T-cell (primary cell): ENCODE results near the gene NTMT1. TPM values are rescaled to one million over a fixed set of nuclear protein-coding genes. Genes with fewer than 3 reads are reported as not detected.

ENCODE experiments used
- ATAC-seq, 4 experiments: fragments of 200-7000 bp in 3 of 4; fragments of 150-1000 bp in 1 of 4; cut with Tn5 transposase; replicated peaks in 1 of 4; 1 replicate in 3 of 4; 2 replicates in 1 of 4; pipeline ENCODE4 v1.10.0; 2021; ENCODE audit warnings: moderate library complexity in 3 of 4, mild to moderate bottlenecking in 2 of 4, moderate number of reproducible peaks in 1 of 4
- CTCF ChIA-PET, 2 donors: fragments of 300-600 bp; sonication (Branson Sonifier 250); formaldehyde crosslinking; loops; one replicate each; lab custom pipeline; 2022; ENCODE audit warnings: antibody characterized with exemption in 2 of 2; lab: Charles Lee
- POLR2A ChIA-PET, 2 donors: fragments of 300-600 bp; sonication (Branson Sonifier 250); formaldehyde crosslinking; loops; one replicate each; lab custom pipeline; 2022; ENCODE audit warnings: antibody characterized with exemption in 2 of 2; lab: Charles Lee
- DNase-seq, 35 experiments: peaks; one replicate each; pipeline versions ENCODE4 v3.0.0 to v3.0.0-alpha.2; 2013 to 2023
- H3K27ac ChIP-seq: one replicate; pipeline ENCODE4 v1.5.1; 2013; ENCODE audit warnings: low read length
- H3K27me3 ChIP-seq, 2 experiments: replicated peaks in 1 of 2; 1 replicate in 1 of 2; 2 replicates in 1 of 2; pipeline versions ENCODE4 v1.6.1 to v1.7.0; 2013; ENCODE audit warnings: low read length in 1 of 2, mixed read lengths in 1 of 2; ENCODE audit not compliant: control insufficient read depth in 2 of 2, insufficient read depth in 2 of 2; ENCODE audit errors: extremely low read depth in 1 of 2
- H3K36me3 ChIP-seq, 2 donors: 1 replicate in 1 of 2; 2 replicates in 1 of 2; pipeline versions ENCODE4 v1.6.1 to v1.7.0; 2013; ENCODE audit warnings: low read length in 1 of 2; ENCODE audit not compliant: control insufficient read depth in 2 of 2, insufficient read depth in 1 of 2; ENCODE audit errors: extremely low read depth in 1 of 2
- H3K4me1 ChIP-seq, 2 experiments: 1 replicate in 1 of 2; 2 replicates in 1 of 2; pipeline versions ENCODE4 v1.6.1 to v1.7.0; 2013; ENCODE audit warnings: low read length in 2 of 2, mixed read lengths in 1 of 2; ENCODE audit not compliant: insufficient read depth in 2 of 2, control insufficient read depth in 1 of 2; ENCODE audit errors: extremely low read depth in 1 of 2
- H3K4me3 ChIP-seq, 2 donors: 1 replicate in 1 of 2; 2 replicates in 1 of 2; pipeline versions ENCODE4 v1.5.1 to v1.7.0; 2013; ENCODE audit warnings: mild to moderate bottlenecking in 2 of 2, low read length in 1 of 2, moderate library complexity in 1 of 2; ENCODE audit not compliant: control insufficient read depth in 1 of 2; ENCODE audit errors: extremely low read depth in 1 of 2
- H3K9me3 ChIP-seq: 2 replicates; pipeline ENCODE4 v1.7.0; 2013
- H3K27ac Mint-ChIP-seq, 2 donors: one replicate each; pipeline ENCODE4 v1.8.0; 2020 to 2021; ENCODE audit warnings: mild to moderate bottlenecking in 2 of 2, mixed read lengths in 2 of 2
- H3K27me3 Mint-ChIP-seq, 2 donors: one replicate each; pipeline ENCODE4 v1.8.0; 2021 to 2022; ENCODE audit warnings: mixed read lengths in 2 of 2
- H3K36me3 Mint-ChIP-seq: one replicate; pipeline ENCODE4 v1.8.0; 2021; ENCODE audit warnings: mixed read lengths
- H3K4me1 Mint-ChIP-seq, 3 donors: one replicate each; pipeline ENCODE4 v1.8.0; 2020 to 2022; ENCODE audit warnings: mixed read lengths in 3 of 3, mild to moderate bottlenecking in 1 of 3
- H3K4me3 Mint-ChIP-seq, 3 donors: one replicate each; pipeline ENCODE4 v1.8.0; 2020 to 2022; ENCODE audit warnings: mild to moderate bottlenecking in 3 of 3, mixed read lengths in 3 of 3, moderate library complexity in 3 of 3
- H3K9me3 Mint-ChIP-seq, 3 donors: one replicate each; pipeline ENCODE4 v1.8.0; 2020 to 2022; ENCODE audit warnings: mixed read lengths in 3 of 3
- WGBS: methylation state at CpG from one replicate; pipeline ENCODE4 v1.1.5; 2013; ENCODE audit warnings: missing lambda C conversion rate; ENCODE audit not compliant: insufficient coverage; 5-methylcytosine and 5-hydroxymethylcytosine counted together
- total RNA-seq, 35 experiments: library from RNA in 6 of 35; stranded (reverse) in 6 of 35; fragments of 120-200 nt in 1 of 35; gene quantifications; one replicate each; pipeline versions ENCODE4 v1.2.1 to v1.2.4 and lab custom pipeline; 2013 to 2026

Gene NTMT1
- total RNA-seq, 5 donors from 2014 or later (not counting 1 experiment from before 2014, with no cell fraction given), result 31.0 to 45.0 (median 40.3) TPM

DNA sequence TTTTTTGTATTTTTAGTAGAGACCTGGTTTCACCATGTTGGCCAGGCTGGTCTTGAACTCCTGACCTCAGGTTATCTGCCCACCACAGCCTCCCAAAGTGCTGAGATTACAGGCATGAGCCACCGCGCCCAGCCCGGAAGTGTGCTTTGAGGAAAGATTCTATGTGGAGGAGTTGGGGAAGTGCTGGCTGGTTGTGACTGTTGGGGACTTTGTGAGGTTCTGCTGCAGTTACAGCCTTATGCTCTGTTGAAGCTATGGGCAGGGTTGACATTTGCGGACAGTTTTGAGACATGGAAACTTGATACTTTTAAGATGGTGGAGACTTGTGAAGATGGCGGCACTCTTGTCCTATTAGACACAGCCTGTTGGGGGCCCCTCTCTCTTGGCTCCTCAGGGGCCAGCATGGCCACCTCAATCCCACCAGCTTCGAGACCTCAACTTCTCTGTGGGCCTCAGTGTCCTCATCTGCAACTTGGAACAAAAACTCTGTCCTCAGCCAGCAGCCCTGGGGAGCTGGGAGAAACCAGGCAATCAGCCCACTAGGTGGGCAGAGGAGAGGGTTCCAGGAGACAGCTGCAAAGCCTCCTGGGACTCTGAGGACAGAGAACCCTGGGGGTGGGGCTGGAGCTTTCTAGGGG lies 29.9 kb upstream of the NTMT1 start:
- POLR2A ChIA-PET, result interaction anchor here in 1 of 2 donors (0.6 kb wide), 1 partner anchor 25 kb away, joined by 3 read pairs; no protein-coding TSS in a partner anchor
- Histone ChIP-seq H3K27ac (no peak overlapping the region), H3K4me3 (no peak overlapping the region), H3K27me3 (peaks cover 0 to 31% of the 10 kb centered on the region in 2 experiments), H3K36me3 (no peaks in the 10 kb centered on the region), H3K4me1 (peaks cover 0 to 31% of the 10 kb centered on the region in 2 experiments), H3K9me3 (no peaks in the 10 kb centered on the region)
- Mint-ChIP-seq H3K27me3 (peaks cover 3 to 10% of the 10 kb centered on the region in 2 donors), H3K4me1 (peaks cover 16 to 32% (median 22%) of the 10 kb centered on the region in 3 donors), H3K27ac (peak overlapping the region; percentile 29 to 61), H3K36me3 (no peaks in the 10 kb centered on the region), H3K9me3 (no peaks in the 10 kb centered on the region), H3K4me3 (peak overlapping the region in 1 of 3 donors; percentile 65)
- DNase-seq (no peak), ATAC-seq (no peak)
- CTCF ChIA-PET, result interaction anchor here in 1 of 2 donors (0.6 kb wide), 1 partner anchor 11 kb away, joined by 3 read pairs; no protein-coding TSS in a partner anchor
- WGBS, result 66% methylated on average over 4 of the region's 6 CpGs

GRCh38 chr9:129596541-129597331 lies 29.2 kb upstream of the NTMT1 start:
- H3K4me3 Mint-ChIP-seq, result peak overlapping the region in 2 of 3 donors; percentile 34 to 65
- H3K4me1 Mint-ChIP-seq, result peaks cover 16 to 32% (median 22%) of the 10 kb centered on the region in 3 donors
- peaks cover 0 to 31% of the 10 kb centered on the region in 2 experiments for H3K4me1 ChIP-seq
- peak in 1 of 4 experiments; percentile 28 for ATAC-seq
- DNase-seq, result no peak
- no peaks in the 10 kb centered on the region for H3K9me3 ChIP-seq
- POLR2A ChIA-PET, result interaction anchor here in 1 of 2 donors (0.6 kb wide), 1 partner anchor 26 kb away, joined by 3 read pairs; no protein-coding TSS in a partner anchor
- no peak overlapping the region for H3K27ac ChIP-seq
- H3K36me3 ChIP-seq, result no peaks in the 10 kb centered on the region
- CTCF ChIA-PET, result interaction anchor here (0.6 kb wide), 2 partner anchors 10 to 148 kb away, joined by 3 to 6 read pairs; no protein-coding TSS in a partner anchor
- 81% methylated on average over 9 of the region's 33 CpGs for WGBS
- H3K27me3 ChIP-seq, result peaks cover 0 to 31% of the 10 kb centered on the region in 2 experiments
- H3K36me3 Mint-ChIP-seq, result no peaks in the 10 kb centered on the region
- no peak overlapping the region for H3K27ac Mint-ChIP-seq
- H3K4me3 ChIP-seq, result no peak overlapping the region
- peaks cover 3 to 10% of the 10 kb centered on the region in 2 donors for H3K27me3 Mint-ChIP-seq
- H3K9me3 Mint-ChIP-seq, result no peaks in the 10 kb centered on the region

- Mint-ChIP-seq H3K9me3 (no peaks in the 10 kb centered on the region), H3K4me3 (peak overlapping the region; percentile 51 to 68 (median 53)), H3K36me3 (no peaks in the 10 kb centered on the region), H3K27ac (peak overlapping the region in 1 of 2 donors; percentile 74), H3K4me1 (peaks cover 16 to 36% (median 25%) of the 10 kb centered on the region in 3 donors), H3K27me3 (peaks cover 3 to 10% of the 10 kb centered on the region in 2 donors)
- ATAC-seq, result peak; percentile 59 to 76 (median 74)
- H3K27ac ChIP-seq, result no peak overlapping the region
- peak overlapping the region; percentile 41 to 58 for H3K4me3 ChIP-seq
- H3K27me3 ChIP-seq, result peaks cover 0 to 31% of the 10 kb centered on the region in 2 experiments
- ChIA-PET POLR2A (interaction anchor here in 1 of 2 donors (0.6 kb wide), 1 partner anchor 271 kb away, joined by 5 read pairs; no protein-coding TSS in a partner anchor), CTCF (interaction anchor here in 1 of 2 donors (0.6 kb wide), 1 partner anchor 149 kb away, joined by 6 read pairs; no protein-coding TSS in a partner anchor)
- H3K4me1 ChIP-seq, result peaks cover 0 to 31% of the 10 kb centered on the region in 2 experiments
- no peaks in the 10 kb centered on the region for H3K9me3 ChIP-seq
- H3K36me3 ChIP-seq, result no peaks in the 10 kb centered on the region
- peak in 3 of 35 experiments; percentile 33 to 65 (median 34) for DNase-seq
- WGBS, result 1% methylated on average over 49 of the region's 57 CpGs
These were observed 28.4 kb upstream of the NTMT1 start for GRCh38 chr9:129597355-129598088.

GRCh38 chr9:129598089-129598596 lies 27.8 kb upstream of the NTMT1 start:
- Histone ChIP-seq H3K27me3 (peaks cover 0 to 36% of the 10 kb centered on the region in 2 experiments), H3K27ac (no peak overlapping the region), H3K36me3 (no peaks in the 10 kb centered on the region), H3K9me3 (no peaks in the 10 kb centered on the region), H3K4me1 (peaks cover 4 to 37% of the 10 kb centered on the region in 2 experiments), H3K4me3 (peak overlapping the region; percentile 41 to 58)
- POLR2A ChIA-PET, result interaction anchor here (0.6 to 0.7 kb wide), 2 partner anchors 271 to 461 kb away, joined by 3 to 5 read pairs; no protein-coding TSS in a partner anchor
- Mint-ChIP-seq H3K27ac (peak overlapping the region; percentile 46 to 74), H3K4me3 (peak overlapping the region; percentile 51 to 68 (median 53)), H3K4me1 (peaks cover 19 to 43% (median 28%) of the 10 kb centered on the region in 3 donors), H3K9me3 (no peaks in the 10 kb centered on the region), H3K27me3 (peaks cover 3 to 10% of the 10 kb centered on the region in 2 donors), H3K36me3 (no peaks in the 10 kb centered on the region)
- no peak for DNase-seq
- 82% methylated on average over 9 of the region's 14 CpGs for WGBS
- peak; percentile 36 to 44 (median 38) for ATAC-seq
- CTCF ChIA-PET, result no interaction called here

GRCh38 chr9:129601082-129601674 lies 24.8 kb upstream of the NTMT1 start:
- Mint-ChIP-seq H3K27me3 (peaks cover 3 to 10% of the 10 kb centered on the region in 2 donors), H3K27ac (no peak overlapping the region), H3K4me3 (no peak overlapping the region), H3K9me3 (no peaks in the 10 kb centered on the region), H3K4me1 (peaks cover 27 to 37% (median 28%) of the 10 kb centered on the region in 3 donors), H3K36me3 (no peaks in the 10 kb centered on the region)
- H3K27ac ChIP-seq, result no peak overlapping the region
- no peaks in the 10 kb centered on the region for H3K9me3 ChIP-seq
- POLR2A ChIA-PET, result no interaction called here
- H3K4me3 ChIP-seq, result no peak overlapping the region
- ATAC-seq, result no peak
- peaks cover 11 to 49% of the 10 kb centered on the region in 2 experiments for H3K4me1 ChIP-seq
- no peaks in the 10 kb centered on the region for H3K36me3 ChIP-seq
- 94% methylated on average over 6 of the region's 9 CpGs for WGBS
- DNase-seq, result no peak
- CTCF ChIA-PET, result no interaction called here
- peaks cover 0 to 31% of the 10 kb centered on the region in 2 experiments for H3K27me3 ChIP-seq
